Mesothelial cell of epicardium (in vitro differentiated cells): Measurements from ENCODE around the gene ITGB7. TPM values are rescaled to one million over a fixed set of nuclear protein-coding genes. Genes with fewer than 3 reads are reported as not detected.
A peak's percentile ranks its signal among the peaks of the same experiment; 100 is the strongest.

Source experiments
- DNase-seq, 2 experiments: peaks; one replicate each; pipeline ENCODE4 v3.0.0; 2021; ENCODE audit warnings: low spot score in 2 of 2; ENCODE audit not compliant: unreplicated experiment in 2 of 2
- H3K27ac Mint-ChIP-seq: 2 replicates; pipeline ENCODE4 v1.8.0; 2021; ENCODE audit warnings: mixed read lengths
- H3K27me3 Mint-ChIP-seq: 2 replicates; pipeline ENCODE4 v1.8.0; 2021; ENCODE audit warnings: low read depth, mixed read lengths
- H3K36me3 Mint-ChIP-seq: 2 replicates; pipeline ENCODE4 v1.8.0; 2021; ENCODE audit warnings: mixed read lengths
- H3K4me1 Mint-ChIP-seq: 2 replicates; pipeline ENCODE4 v1.8.0; 2021; ENCODE audit warnings: mixed read lengths
- H3K4me3 Mint-ChIP-seq: 2 replicates; pipeline ENCODE4 v1.8.0; 2021; ENCODE audit warnings: mild to moderate bottlenecking, moderate library complexity, mixed read lengths
- H3K9me3 Mint-ChIP-seq: 2 replicates; pipeline ENCODE4 v1.8.0; 2021; ENCODE audit warnings: mixed read lengths
- CTCF ChIP-seq: fragments of 200-600 bp; sonication (generic); IDR thresholded peaks from one replicate; pipeline ENCODE4 v1.5.0; 2021; ENCODE audit warnings: antibody characterized with exemption; ENCODE audit not compliant: unreplicated experiment
- total RNA-seq: library from RNA; stranded (reverse); gene quantifications from 3 replicates; pipeline ENCODE4 v1.2.1, GENCODE V29; 2021

The ITGB7 gene
- total RNA-seq, 1 donor from 2014 or later: 4.9 TPM

GRCh38 chr12:53195516-53196420 is 11.3 kb downstream of the ITGB7 start:
- peaks cover 3% of the 10 kb centered on the region for H3K4me1 Mint-ChIP-seq
- DNase-seq: no peak
- peaks cover 40% of the 10 kb centered on the region for H3K27me3 Mint-ChIP-seq
- no peaks in the 10 kb centered on the region for H3K36me3 Mint-ChIP-seq
- H3K9me3 Mint-ChIP-seq: no peaks in the 10 kb centered on the region
- no peak overlapping the region for H3K4me3 Mint-ChIP-seq
- TF ChIP-seq CTCF: no peak
- H3K27ac Mint-ChIP-seq: peak overlapping the region; percentile 9

- Mint-ChIP-seq H3K9me3 (no peaks in the 10 kb centered on the region), H3K4me3 (no peak overlapping the region), H3K27me3 (peaks cover 40% of the 10 kb centered on the region), H3K36me3 (no peaks in the 10 kb centered on the region), H3K4me1 (peaks cover 6% of the 10 kb centered on the region), H3K27ac (no peak overlapping the region)
- no peak for DNase-seq
- no peak for TF ChIP-seq CTCF
Observed at GRCh38 chr12:53194973-53195372, 12.1 kb downstream of the ITGB7 start.

GRCh38 chr12:53193985-53194716 is 12.9 kb downstream of the ITGB7 start:
- Mint-ChIP-seq H3K36me3 (no peaks in the 10 kb centered on the region), H3K27ac (no peak overlapping the region), H3K9me3 (no peaks in the 10 kb centered on the region), H3K4me3 (no peak overlapping the region), H3K27me3 (peaks cover 35% of the 10 kb centered on the region), H3K4me1 (peaks cover 8% of the 10 kb centered on the region)
- no peak for DNase-seq
- TF ChIP-seq CTCF: no peak

- H3K27ac Mint-ChIP-seq: no peak overlapping the region
- no peaks in the 10 kb centered on the region for H3K9me3 Mint-ChIP-seq
- H3K36me3 Mint-ChIP-seq: no peaks in the 10 kb centered on the region
- no peak for TF ChIP-seq CTCF
- peaks cover 8% of the 10 kb centered on the region for H3K4me1 Mint-ChIP-seq
- DNase-seq: no peak
- H3K27me3 Mint-ChIP-seq: peaks cover 24% of the 10 kb centered on the region
- no peak overlapping the region for H3K4me3 Mint-ChIP-seq
Observed at GRCh38 chr12:53193040-53193439, 14.0 kb downstream of the ITGB7 start.

GRCh38 chr12:53192531-53193021 is 14.5 kb downstream of the ITGB7 start:
- H3K36me3 Mint-ChIP-seq: peaks cover 3% of the 10 kb centered on the region
- H3K9me3 Mint-ChIP-seq: no peaks in the 10 kb centered on the region
- no peak for DNase-seq
- peaks cover 20% of the 10 kb centered on the region for H3K27me3 Mint-ChIP-seq
- TF ChIP-seq CTCF: no peak
- peak overlapping the region; percentile 33 for H3K27ac Mint-ChIP-seq
- no peak overlapping the region for H3K4me3 Mint-ChIP-seq
- peaks cover 4% of the 10 kb centered on the region for H3K4me1 Mint-ChIP-seq
